ENCODE data around the gene EFHD2.
"Not testable (repeated sequence)": the region's sequence is repeated elsewhere in the genome, so short reads cannot be mapped to it uniquely, and the experiment has no call there.

Gene EFHD2

GRCh38 chr1:15457585-15457984 lies 47.9 kb downstream of the EFHD2 start:
- Mint-ChIP-seq H3K27ac (no peak overlapping the region), H3K27me3 (ENCODE audit: low read depth) (no peaks in the 10 kb centered on the region), H3K36me3 (ENCODE audit: low read depth) (no peaks in the 10 kb centered on the region), H3K4me1 (peaks cover 18% of the 10 kb centered on the region), H3K4me3 (no peak overlapping the region), H3K9me3 (no peaks in the 10 kb centered on the region)
- no peak for TF ChIP-seq CTCF (IDR thresholded peaks at IDR 0.05; ENCODE audit: unreplicated experiment in 3 of 3)

GRCh38 chr1:15458388-15458787 lies 48.7 kb downstream of the EFHD2 start:
- H3K4me1 Mint-ChIP-seq: peaks cover 23% of the 10 kb centered on the region
- not testable (repeated sequence) for H3K36me3 Mint-ChIP-seq (ENCODE audit: low read depth); H3K4me3 Mint-ChIP-seq; H3K9me3 Mint-ChIP-seq; H3K27me3 Mint-ChIP-seq (ENCODE audit: low read depth); H3K27ac Mint-ChIP-seq

GRCh38 chr1:15459771-15460707 lies 50.4 kb downstream of the EFHD2 start:
- Mint-ChIP-seq H3K27me3 (ENCODE audit: low read depth) (no peaks in the 10 kb centered on the region), H3K9me3 (no peaks in the 10 kb centered on the region)

GRCh38 chr1:15460708-15461095 lies 51.0 kb downstream of the EFHD2 start:
- peaks cover 20% of the 10 kb centered on the region for H3K4me1 Mint-ChIP-seq
- no peaks in the 10 kb centered on the region for H3K27me3 Mint-ChIP-seq (ENCODE audit: low read depth)
- H3K36me3 Mint-ChIP-seq (ENCODE audit: low read depth): no peaks in the 10 kb centered on the region
- H3K27ac Mint-ChIP-seq: no peak overlapping the region
- no peak overlapping the region for H3K4me3 Mint-ChIP-seq
- H3K9me3 Mint-ChIP-seq: no peaks in the 10 kb centered on the region
- TF ChIP-seq CTCF (IDR thresholded peaks at IDR 0.05; ENCODE audit: unreplicated experiment in 3 of 3): no peak

More at GRCh38 chr1:15459771-15460707, 50.4 kb downstream of the EFHD2 start:
- Mint-ChIP-seq H3K27ac (no peak overlapping the region), H3K4me1 (peaks cover 20% of the 10 kb centered on the region), H3K36me3 (ENCODE audit: low read depth) (no peaks in the 10 kb centered on the region), H3K4me3 (no peak overlapping the region)
- TF ChIP-seq CTCF (IDR thresholded peaks at IDR 0.05; ENCODE audit: unreplicated experiment in 3 of 3): no peak

GRCh38 chr1:15463064-15463800 lies 53.5 kb downstream of the EFHD2 start:
- H3K9me3 Mint-ChIP-seq; H3K27ac Mint-ChIP-seq; H3K4me3 Mint-ChIP-seq; H3K36me3 Mint-ChIP-seq (ENCODE audit: low read depth); H3K27me3 Mint-ChIP-seq (ENCODE audit: low read depth): not testable (repeated sequence)
- H3K4me1 Mint-ChIP-seq: peaks cover 20% of the 10 kb centered on the region

GRCh38 chr1:15463926-15464322 lies 54.2 kb downstream of the EFHD2 start:
- H3K36me3 Mint-ChIP-seq (ENCODE audit: low read depth); H3K4me3 Mint-ChIP-seq; H3K27me3 Mint-ChIP-seq (ENCODE audit: low read depth); H3K27ac Mint-ChIP-seq; H3K9me3 Mint-ChIP-seq: not testable (repeated sequence)
- H3K4me1 Mint-ChIP-seq: peaks cover 20% of the 10 kb centered on the region

GRCh38 chr1:15465674-15466073 lies 56.0 kb downstream of the EFHD2 start:
- Mint-ChIP-seq H3K27me3 (ENCODE audit: low read depth) (peaks cover 3% of the 10 kb centered on the region), H3K9me3 (peaks cover 4% of the 10 kb centered on the region), H3K27ac (no peak overlapping the region), H3K4me1 (peaks cover 16% of the 10 kb centered on the region), H3K36me3 (ENCODE audit: low read depth) (no peaks in the 10 kb centered on the region), H3K4me3 (no peak overlapping the region)
- TF ChIP-seq CTCF (IDR thresholded peaks at IDR 0.05; ENCODE audit: unreplicated experiment in 3 of 3): no peak

- not testable (repeated sequence) for H3K27ac Mint-ChIP-seq; H3K4me3 Mint-ChIP-seq; H3K9me3 Mint-ChIP-seq; H3K36me3 Mint-ChIP-seq (ENCODE audit: low read depth); H3K27me3 Mint-ChIP-seq (ENCODE audit: low read depth)
- H3K4me1 Mint-ChIP-seq: peaks cover 13% of the 10 kb centered on the region
Observed at GRCh38 chr1:15466955-15467625, 57.4 kb downstream of the EFHD2 start.

Data from nephron (organoid).